MG63 (cell line): ENCODE data around the gene KRT13. TPM values are rescaled to one million over a fixed set of nuclear protein-coding genes. Genes with fewer than 3 reads are reported as not detected.
A peak's percentile ranks its signal among the peaks of the same experiment; 100 is the strongest.

Source experiments
- DNase-seq: peaks from one replicate; pipeline ENCODE4 v3.0.0-alpha.2; 2020
- H3K27me3 ChIP-seq: fragments of 250-450 bp; sonication (Bioruptor Pico); 2 replicates; pipeline ENCODE4 v1.5.1; 2020; ENCODE audit warnings: mild to moderate bottlenecking, moderate library complexity
- H3K36me3 ChIP-seq: fragments of 250-450 bp; sonication (Bioruptor Pico); 2 replicates; pipeline ENCODE4 v1.5.1; 2020; ENCODE audit warnings: mild to moderate bottlenecking, moderate library complexity
- H3K4me3 ChIP-seq: fragments of 250-450 bp; sonication (Bioruptor Pico); 2 replicates; pipeline ENCODE4 v1.5.1; 2020; ENCODE audit warnings: mild to moderate bottlenecking, moderate library complexity
- H3K9me3 ChIP-seq: fragments of 250-450 bp; sonication (Bioruptor Pico); 2 replicates; pipeline ENCODE4 v1.5.1; 2020; ENCODE audit warnings: mild to moderate bottlenecking, moderate library complexity
- total RNA-seq: library from RNA; depleted of rRNA; stranded (reverse); fragments of >200 nt; shearing (Covaris generic); gene quantifications from 2 replicates; pipeline ENCODE4 v1.2.3, GENCODE V29; 2014; ENCODE audit warnings: low replicate concordance

The KRT13 gene
- total RNA-seq, 1 experiment from 2014 or later: 4.0 TPM

DNA sequence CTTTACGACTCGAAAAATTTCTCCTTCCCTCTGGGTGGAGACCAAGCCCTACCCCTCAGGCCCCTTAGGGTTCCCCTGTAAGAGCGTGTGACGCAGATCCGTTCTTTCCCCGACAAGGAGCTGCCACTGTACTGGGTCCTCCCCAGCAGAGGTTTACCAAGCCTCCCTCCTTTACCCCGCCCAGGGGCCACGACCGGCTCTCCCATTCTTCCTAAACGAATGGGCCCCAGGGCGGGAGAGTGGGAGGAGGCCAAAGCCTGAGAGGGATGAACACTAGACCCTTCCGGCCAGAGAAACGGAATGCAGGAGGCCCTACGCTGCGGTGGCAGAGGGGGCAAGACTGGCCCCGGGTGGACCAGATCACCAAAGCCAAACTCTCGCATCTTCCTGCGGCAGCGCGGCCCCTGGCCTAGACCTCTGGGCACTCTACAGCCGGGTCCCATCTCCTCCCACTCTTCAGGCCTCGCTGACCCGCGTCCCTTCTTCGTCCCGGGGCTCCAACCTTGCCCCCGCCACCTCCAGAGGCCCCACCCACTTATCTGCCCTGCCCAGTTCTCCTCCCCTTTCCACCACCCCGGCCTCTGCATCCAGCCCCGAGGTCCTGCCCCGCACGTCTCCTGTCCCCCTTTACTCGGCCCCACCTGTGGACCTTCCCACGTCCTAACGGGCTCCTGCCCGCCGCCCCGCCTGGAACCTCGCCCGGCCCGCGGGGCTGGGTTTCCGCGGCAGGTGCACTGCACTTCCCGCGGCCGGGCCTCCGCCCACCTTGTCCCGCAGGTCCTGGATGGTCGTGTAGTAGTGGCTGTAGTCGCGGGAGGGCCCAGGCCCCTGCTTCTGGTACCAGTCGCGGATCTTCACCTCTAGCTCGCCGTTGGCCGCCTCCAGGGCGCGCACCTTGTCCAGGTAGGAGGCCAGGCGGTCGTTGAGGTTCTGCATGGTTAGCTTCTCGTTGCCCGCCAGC, 21.9 kb upstream of the KRT13 start:
- no peak for DNase-seq
- Histone ChIP-seq H3K27me3 (no peaks in the 10 kb centered on the region), H3K36me3 (no peaks in the 10 kb centered on the region), H3K9me3 (no peaks in the 10 kb centered on the region), H3K4me3 (no peak overlapping the region)

DNA sequence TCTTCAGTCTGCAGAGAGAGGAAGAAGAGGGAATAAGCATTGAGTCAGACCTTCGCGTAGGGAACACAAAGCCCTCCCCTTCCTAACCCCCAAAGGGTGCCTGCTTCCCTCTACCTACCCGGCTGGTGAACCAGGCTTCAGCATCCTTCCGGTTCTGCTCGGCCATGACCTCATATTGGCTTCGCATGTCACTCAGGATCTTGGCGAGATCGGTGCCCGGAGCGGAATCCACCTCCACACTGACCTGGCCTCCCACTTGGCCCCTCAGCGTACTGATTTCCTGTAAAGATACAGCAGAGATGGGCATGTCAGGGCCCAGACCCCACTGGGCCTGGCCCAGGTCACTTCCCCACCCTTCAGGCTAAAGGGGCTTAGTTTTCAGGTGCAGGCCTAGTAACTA, 18.8 kb upstream of the KRT13 start:
- no peak for DNase-seq
- Histone ChIP-seq H3K4me3 (no peak overlapping the region), H3K36me3 (no peaks in the 10 kb centered on the region), H3K9me3 (no peaks in the 10 kb centered on the region), H3K27me3 (no peaks in the 10 kb centered on the region)

DNA sequence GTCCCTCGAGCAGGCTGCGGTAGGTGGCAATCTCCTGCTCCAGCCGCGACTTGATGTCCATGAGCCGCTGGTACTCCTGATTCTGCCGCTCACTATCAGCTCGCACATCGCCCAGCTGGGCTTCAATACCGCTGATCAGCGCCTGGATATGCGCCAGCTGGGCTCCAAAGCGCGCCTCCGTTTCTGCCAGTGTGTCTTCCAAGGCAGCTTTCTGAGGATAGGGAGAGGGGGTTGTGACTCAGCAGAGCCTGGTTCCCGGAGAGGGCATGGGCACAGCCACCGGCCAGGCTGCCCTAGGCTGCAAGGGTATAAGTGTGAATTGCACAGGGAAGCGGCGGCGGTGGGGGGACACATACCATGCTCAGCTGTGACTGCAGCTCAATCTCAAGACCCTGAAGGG, 18.4 kb upstream of the KRT13 start:
- no peaks in the 10 kb centered on the region for H3K9me3 ChIP-seq
- H3K4me3 ChIP-seq: peak overlapping the region; percentile 37
- H3K36me3 ChIP-seq: no peaks in the 10 kb centered on the region
- no peaks in the 10 kb centered on the region for H3K27me3 ChIP-seq
- DNase-seq: peak; percentile 95

DNA sequence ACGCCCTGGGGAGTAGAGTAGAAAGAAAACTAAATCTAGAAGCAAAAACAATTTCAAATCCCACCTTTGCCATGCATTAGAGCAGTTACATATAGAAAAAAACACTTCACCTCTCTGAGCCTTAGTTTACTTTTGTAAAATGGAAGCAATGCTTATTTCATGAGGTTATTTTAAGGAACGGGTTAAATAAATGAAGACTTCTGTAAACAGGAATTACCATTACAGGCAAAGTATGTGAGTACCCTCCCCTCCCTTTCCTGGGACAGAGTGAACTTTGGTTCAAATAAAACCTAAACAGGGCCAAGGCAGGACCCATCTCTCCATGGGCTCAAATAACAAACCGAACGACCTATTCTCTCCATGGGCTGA, 17.8 kb upstream of the KRT13 start:
- DNase-seq: no peak
- H3K4me3 ChIP-seq: peak overlapping the region; percentile 37

DNA sequence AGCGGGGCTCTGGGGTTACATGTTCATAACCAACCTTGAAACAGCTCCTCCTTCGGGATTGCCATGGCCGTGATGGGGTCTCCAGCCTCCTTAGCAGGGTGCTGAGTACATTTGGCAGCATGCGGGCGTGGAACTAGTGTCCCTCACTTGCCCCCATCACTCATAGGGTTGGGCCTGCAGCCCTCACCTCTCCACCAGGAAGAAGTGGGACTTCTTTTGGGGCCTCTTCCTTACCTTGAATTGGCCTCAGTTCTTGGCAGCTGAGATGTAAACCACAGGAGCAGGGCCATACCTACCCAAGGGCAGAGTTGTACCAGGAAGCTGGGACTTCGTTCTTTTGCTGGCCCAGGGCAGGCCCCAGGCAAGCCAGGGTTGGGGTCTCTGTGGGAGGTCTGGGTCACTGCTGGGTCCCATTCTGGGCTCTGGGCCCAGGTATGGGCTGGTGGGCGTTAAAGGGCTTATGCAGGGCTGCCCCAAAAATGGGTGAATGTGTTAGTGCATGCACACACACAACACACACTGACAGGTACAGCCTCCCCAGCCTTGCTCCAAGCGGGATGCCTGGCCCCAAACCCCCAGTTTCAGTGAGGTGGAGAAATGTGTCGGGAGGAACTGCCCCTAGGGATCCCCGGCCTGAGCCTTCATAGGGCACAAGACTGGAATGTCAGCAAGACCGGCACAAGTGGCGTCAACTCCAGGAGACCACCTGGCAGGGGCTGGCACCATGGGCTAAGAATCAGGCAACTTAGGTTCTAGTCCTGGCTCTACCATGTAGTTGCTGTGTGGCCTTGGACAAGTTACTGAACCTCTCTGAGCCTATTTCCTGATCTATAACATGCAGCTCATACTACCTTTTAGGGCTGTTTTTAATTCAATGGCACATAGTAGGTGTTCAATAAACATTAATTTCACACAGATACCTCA, 17.2 kb upstream of the KRT13 start:
- DNase-seq: no peak
- Histone ChIP-seq H3K36me3 (0 out of 2 replicates have a peak, but pooled peaks cover 2% of the 10 kb centered on the region), H3K9me3 (no peaks in the 10 kb centered on the region), H3K27me3 (no peaks in the 10 kb centered on the region), H3K4me3 (no peak overlapping the region)

More for the DNA sequence above, 17.8 kb upstream of the KRT13 start:
- Histone ChIP-seq H3K27me3 (no peaks in the 10 kb centered on the region), H3K36me3 (no peaks in the 10 kb centered on the region), H3K9me3 (no peaks in the 10 kb centered on the region)

DNA sequence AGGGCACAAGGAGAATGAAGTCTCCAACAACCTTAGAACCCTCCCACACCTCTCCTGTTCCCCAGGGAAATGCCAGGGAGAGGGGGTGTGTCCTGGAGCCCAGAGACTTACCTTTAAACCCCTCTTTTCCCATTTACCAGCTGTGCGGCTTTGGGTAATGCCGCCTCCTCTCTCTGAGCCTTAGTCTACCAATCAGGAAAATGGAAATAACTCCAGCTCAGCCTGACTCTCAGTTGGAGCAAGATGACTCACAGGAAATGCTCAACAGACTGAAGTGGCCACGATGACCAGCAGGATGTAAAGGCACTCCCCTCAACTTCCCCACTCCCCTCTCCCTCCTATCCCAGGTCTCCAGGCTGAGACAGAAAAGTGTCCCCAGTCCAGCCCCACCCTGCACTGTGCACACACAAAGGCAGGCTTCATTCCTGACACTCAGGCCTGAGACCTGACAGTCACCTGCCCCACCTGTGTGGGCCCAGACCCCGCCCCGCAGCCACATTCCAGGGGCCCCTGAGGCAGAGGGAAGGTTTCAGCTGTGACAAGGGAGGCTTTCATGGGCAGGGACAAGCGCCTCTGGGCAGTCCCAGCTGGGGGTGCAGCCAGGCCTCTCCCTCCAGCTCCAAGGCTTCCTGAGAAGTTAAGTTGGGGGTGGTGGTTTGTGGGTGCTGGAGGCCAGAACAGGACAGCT, 16.3 kb upstream of the KRT13 start:
- peak; percentile 87 for DNase-seq
- H3K4me3 ChIP-seq: no peak overlapping the region

DNA sequence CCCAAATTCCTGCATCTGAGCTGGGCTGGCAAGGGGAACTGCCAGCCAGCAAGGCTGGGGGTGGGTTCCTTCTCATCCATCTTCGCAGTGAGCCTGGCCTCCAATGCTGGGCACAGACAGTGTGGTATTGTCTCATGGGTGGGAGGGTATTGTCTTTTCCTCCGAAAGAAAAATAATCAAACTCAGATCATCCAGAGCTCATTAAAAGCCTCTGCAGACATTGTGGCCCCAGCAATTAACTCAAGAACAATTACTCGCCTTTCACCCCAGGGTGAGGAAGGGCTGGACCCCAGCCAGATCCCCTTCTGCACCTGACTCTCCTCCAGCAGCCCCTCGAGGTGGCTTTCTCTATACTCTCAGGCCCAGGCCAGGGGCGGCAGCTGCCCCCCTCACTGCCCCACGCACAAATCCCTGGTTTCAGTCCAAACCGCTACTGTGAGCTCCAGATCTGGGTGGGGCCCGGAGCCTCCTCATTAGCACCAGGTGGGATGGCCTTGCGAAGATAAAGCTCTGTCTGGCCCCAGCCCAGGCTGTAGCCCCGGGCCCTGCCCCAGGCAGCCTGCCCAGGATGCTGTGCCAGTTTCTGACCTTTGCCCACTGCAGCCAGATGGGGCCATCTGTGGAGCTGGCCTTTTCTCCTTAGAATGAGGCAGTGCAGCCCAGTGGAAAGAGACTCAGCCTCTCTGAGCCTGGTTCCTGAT, 15.6 kb upstream of the KRT13 start:
- peaks cover 14% of the 10 kb centered on the region for H3K36me3 ChIP-seq
- no peaks in the 10 kb centered on the region for H3K27me3 ChIP-seq
- no peak overlapping the region for H3K4me3 ChIP-seq
- no peaks in the 10 kb centered on the region for H3K9me3 ChIP-seq
- DNase-seq: peak; percentile 95

More for the DNA sequence above, 16.3 kb upstream of the KRT13 start:
- Histone ChIP-seq H3K9me3 (no peaks in the 10 kb centered on the region), H3K36me3 (peaks cover 6% of the 10 kb centered on the region), H3K27me3 (no peaks in the 10 kb centered on the region)

DNA sequence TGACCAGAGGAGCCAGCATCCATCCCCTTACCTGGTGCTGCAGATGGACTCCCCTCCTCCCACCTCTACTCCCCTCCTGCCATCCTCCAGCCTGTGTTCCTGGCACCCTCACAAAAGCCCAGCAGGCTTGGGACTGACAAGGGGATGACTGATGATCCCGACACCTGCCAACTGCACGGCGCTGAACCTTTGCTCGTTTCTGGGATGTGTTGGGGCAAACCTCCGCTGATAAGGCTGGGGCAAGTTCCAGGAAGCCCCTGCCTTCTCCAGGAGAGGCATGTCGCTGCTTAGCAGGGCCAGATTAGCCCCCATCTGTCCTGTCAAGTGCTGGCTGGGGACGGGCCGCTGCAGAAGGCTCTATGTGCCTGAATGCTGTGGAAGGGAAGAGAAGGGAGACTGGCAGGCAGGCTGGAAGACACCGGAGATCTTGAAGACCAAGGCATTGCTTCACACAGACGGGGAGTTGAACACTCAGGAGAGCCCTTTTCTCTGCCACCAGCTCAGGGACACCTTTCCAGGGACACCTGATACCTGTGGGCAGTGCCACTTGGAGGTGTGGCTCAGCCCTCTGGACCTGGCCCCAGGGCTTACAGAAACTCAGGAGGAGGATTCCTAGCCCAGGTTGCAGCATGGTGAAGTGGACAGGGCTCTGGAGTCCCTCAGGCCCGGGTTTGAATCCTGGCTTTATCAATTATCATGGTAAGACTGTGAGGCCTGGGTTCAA, 14.3 kb upstream of the KRT13 start:
- H3K27me3 ChIP-seq: no peaks in the 10 kb centered on the region

DNA sequence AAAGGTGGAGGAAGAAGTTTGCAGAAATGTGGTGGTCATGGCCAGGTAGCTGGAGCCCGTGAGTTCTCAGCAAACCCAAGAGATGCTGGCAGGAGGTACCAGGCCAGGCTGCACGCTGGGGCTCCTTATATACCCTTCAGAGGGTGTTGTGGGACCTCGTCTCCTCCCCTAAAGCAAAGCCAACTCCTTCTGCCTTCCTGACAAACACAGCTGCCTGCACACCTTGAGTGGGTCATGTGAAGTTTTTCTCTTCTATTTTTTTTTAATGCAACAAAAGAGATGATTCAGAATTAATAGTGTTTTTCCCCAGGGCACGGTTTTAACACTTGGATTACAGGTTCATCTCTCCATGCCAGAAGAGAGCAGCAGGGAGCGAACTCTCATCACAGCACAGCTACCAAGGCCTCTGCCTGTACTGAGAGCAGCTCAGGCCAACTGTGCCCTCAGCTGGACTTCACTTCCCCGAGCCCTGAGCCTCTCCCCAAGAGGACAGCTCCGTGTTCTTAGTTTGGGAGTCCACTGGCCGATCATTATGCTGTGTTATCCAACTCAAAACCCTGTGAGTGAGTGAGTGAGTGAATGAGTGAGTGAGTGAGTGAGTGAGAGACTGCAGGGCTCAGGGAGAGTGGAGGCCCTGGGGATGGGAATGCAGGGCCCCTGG, 13.5 kb upstream of the KRT13 start, which contains the start of gene KRT15:
Gene KRT15, minus strand, starts transcription at position 102 of the 661 bp plus-strand sequence. Its CDS starts 63 bp downstream, at position 39.
- peak; percentile 89 for DNase-seq
- Histone ChIP-seq H3K4me3 (peak within 1 kb of the TSS; percentile 31), H3K9me3 (no peaks in the 10 kb centered on the region), H3K27me3 (no peaks in the 10 kb centered on the region), H3K36me3 (peaks cover 33% of the 10 kb centered on the region)

More for the DNA sequence above, 14.3 kb upstream of the KRT13 start:
- Histone ChIP-seq H3K4me3 (no peak overlapping the region), H3K9me3 (no peaks in the 10 kb centered on the region), H3K36me3 (peaks cover 27% of the 10 kb centered on the region)
- DNase-seq: peak; percentile 85

DNA sequence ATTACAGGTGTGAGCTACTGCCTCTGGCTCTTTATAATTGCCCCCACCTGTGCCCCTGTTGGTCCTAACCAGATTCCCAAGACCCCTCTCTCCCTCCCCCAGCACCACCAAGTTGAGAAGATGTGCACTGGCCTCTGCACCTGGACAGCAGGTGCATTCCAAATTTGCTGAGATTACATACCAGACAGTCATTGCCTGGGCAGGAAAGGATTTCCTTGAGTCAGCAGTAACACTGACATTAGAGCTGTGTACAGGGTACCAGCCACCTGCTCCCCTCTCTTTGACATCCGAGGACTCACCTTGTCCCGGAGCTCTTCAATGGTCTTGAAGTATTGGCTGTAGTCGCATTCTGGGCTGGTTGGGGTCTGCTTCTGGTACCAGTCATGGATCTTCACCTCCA, 12.6 kb upstream of the KRT13 start:
- H3K9me3 ChIP-seq: no peaks in the 10 kb centered on the region
- H3K36me3 ChIP-seq: peaks cover 40% of the 10 kb centered on the region
- no peaks in the 10 kb centered on the region for H3K27me3 ChIP-seq
- H3K4me3 ChIP-seq: peak overlapping the region; percentile 31
- DNase-seq: no peak

DNA sequence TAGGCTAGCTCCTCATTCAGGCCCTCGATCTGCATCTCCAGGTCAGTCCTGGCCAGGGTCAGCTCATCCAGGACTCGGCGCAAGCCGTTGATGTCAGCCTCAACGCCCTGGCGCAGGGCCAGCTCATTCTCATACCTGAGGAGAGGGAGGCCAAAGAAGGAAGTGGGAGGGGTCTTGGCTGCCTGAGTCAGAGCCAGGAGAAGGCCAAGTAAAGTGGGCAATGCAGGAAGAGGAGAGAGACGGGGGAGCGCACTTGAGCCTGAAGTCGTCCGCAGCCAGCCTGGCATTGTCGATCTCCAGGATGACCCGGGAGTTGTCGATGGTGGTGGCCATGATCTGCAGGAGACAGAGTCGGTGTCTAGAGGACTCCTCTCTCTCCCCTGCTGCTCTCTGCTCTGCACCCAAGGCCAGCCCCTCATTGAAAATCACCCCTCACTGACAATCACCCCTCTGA, 11.4 kb upstream of the KRT13 start:
- Histone ChIP-seq H3K27me3 (no peaks in the 10 kb centered on the region), H3K9me3 (no peaks in the 10 kb centered on the region), H3K36me3 (peaks cover 43% of the 10 kb centered on the region), H3K4me3 (peak overlapping the region; percentile 31)
- DNase-seq: no peak

DNA sequence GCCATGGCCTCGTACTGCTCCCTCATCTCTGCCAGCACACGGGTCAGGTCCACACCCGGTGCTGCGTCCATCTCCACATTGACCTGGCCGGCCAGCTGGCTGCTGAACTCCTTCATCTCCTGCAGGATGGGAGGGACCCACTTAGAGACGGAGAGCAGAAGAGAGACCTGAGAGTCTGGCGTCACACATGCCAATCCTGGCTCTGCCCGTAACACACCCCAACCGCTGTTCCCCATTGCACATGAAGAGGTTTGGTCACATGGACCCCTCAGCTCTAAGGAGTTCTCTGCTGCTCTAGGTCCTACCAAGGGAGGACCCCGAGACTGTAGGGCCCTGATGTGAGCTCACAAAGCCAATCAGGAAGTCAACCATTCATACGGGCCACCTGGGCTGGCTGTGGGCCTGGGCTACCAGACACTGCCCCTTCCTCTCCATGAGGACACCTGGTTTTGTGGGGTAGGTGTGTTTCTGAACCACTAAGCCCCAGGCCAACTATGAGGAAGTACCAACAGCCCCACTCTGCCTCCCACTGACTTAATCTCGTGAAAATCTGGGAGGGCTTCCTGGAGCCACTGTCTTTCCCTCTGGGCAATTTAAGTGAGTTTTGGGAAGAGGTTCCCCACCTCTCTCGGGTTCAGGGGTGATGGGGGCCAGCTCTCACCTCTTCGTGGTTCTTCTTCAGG, 10.9 kb upstream of the KRT13 start:
- Histone ChIP-seq H3K4me3 (no peak overlapping the region; the same call in 1 of the 2 replicates), H3K9me3 (no peaks in the 10 kb centered on the region), H3K27me3 (no peaks in the 10 kb centered on the region), H3K36me3 (peaks cover 43% of the 10 kb centered on the region)
- DNase-seq: no peak

DNA sequence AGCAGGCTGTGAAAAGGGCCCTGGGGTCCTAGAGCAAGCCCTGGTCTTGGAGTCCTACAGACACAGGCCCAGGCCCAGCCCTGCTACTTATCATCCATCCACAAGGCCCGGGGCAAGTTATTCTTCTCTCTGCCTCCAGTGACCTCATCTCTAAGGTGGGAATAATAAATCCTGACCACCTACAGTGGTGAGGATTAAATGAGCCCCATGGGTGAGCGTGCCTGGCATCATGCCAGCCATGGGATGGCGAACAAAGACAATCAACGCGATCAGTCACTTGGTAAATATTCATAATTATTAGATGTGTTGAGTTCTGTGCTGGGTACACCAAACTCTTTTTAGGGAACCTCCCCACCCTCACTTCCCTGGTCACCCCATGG, 7.7 kb upstream of the KRT13 start:
- H3K4me3 ChIP-seq: no peak overlapping the region
- H3K27me3 ChIP-seq: no peaks in the 10 kb centered on the region
- H3K36me3 ChIP-seq: peaks cover 43% of the 10 kb centered on the region
- H3K9me3 ChIP-seq: no peaks in the 10 kb centered on the region; the same call in 1 of the 2 replicates
- DNase-seq: no peak

DNA sequence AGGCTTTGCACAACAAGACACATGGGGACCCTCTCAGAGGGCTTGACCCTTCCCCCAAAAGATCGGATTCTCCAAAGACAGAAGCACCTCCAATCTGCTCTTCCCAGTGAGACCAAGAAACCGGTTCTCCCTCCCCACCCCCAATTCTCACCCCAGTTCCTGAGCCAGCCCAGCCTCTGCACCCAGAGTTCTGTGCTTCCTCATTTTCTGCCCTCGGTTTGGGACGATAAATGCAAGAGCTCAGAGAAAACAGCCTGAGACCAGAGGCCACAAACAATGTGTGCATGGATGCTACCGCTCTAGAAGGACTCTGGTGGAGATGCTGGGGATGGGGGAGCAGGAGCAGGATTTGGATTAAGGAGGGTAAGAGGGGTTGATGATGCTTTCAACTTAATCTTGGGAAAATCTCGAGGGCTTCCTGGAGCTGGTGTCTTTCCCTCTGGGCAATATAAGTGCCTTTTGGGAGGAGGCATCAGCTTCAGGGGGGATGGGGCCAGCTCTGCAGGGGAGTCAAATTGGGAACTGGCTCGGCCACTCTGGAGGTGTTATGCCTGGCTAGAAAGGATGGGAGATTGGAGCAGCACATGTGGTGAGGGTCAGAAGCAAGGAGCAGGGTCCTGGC, 7.2 kb upstream of the KRT13 start:
- peaks cover 41% of the 10 kb centered on the region for H3K36me3 ChIP-seq
- no peaks in the 10 kb centered on the region for H3K27me3 ChIP-seq
- no peaks in the 10 kb centered on the region; the same call in 1 of the 2 replicates for H3K9me3 ChIP-seq
- H3K4me3 ChIP-seq: no peak overlapping the region
- no peak for DNase-seq
